Mononuclear cell (primary cell): Measurements from ENCODE around the gene QSOX1. TPM values are rescaled to one million over a fixed set of nuclear protein-coding genes. Genes with fewer than 3 reads are reported as not detected.

Experiments
- H3K27me3 ChIP-seq: 2 replicates; pipeline ENCODE4 v1.6.0; 2011; ENCODE audit warnings: low read length, control low read depth; ENCODE audit not compliant: insufficient read depth
- H3K4me1 ChIP-seq: 2 replicates; pipeline ENCODE4 v1.5.1; 2011; ENCODE audit warnings: mild to moderate bottlenecking, low read length, control low read depth; ENCODE audit not compliant: insufficient read depth
- H3K4me3 ChIP-seq: 2 replicates; pipeline ENCODE4 v1.5.1; 2011; ENCODE audit warnings: mild to moderate bottlenecking, low read length, moderate library complexity
- H3K9me3 ChIP-seq: 2 replicates; pipeline ENCODE4 v1.5.1; 2011; ENCODE audit warnings: low read depth, mild to moderate bottlenecking, control low read depth, low read length
- total RNA-seq: library from RNA; depleted of rRNA; stranded (reverse); fragments of >200 nt; gene quantifications from one replicate; pipeline ENCODE4 v1.2.3, GENCODE V29; 2012

QSOX1 gene
- total RNA-seq, 1 donor = 56.0 TPM

- H3K27me3 ChIP-seq = no peaks in the 10 kb centered on the region
- no peaks in the 10 kb centered on the region for H3K9me3 ChIP-seq
- no peak overlapping the region for H3K4me3 ChIP-seq
- H3K4me1 ChIP-seq = peaks cover 16% of the 10 kb centered on the region
Measured at GRCh38 chr1:180186831-180187230, 32.2 kb downstream of the QSOX1 start.

DNA sequence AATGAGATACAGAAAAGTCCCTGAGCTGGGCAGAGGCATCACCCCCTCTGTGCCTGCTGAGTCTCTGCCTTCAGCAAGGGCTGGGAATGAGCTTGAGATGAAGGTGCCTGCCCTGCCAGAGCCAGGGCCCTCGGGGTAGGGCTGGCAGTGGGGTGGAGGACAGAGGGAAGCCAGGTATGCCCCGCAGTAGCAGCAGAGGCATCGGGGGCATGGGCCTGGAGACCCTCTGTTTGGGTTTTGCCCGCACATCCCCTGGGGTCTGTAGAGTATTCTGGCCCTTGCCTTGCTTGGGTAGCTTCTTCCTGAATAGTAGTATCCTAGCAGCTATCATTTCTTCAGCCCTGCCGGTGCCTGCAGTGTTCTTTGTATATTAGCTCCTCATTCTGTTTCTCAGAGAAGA, 33.0 kb downstream of the QSOX1 start:
- no peak overlapping the region for H3K4me3 ChIP-seq
- no peaks in the 10 kb centered on the region for H3K9me3 ChIP-seq
- H3K27me3 ChIP-seq = no peaks in the 10 kb centered on the region
- peaks cover 17% of the 10 kb centered on the region for H3K4me1 ChIP-seq

DNA sequence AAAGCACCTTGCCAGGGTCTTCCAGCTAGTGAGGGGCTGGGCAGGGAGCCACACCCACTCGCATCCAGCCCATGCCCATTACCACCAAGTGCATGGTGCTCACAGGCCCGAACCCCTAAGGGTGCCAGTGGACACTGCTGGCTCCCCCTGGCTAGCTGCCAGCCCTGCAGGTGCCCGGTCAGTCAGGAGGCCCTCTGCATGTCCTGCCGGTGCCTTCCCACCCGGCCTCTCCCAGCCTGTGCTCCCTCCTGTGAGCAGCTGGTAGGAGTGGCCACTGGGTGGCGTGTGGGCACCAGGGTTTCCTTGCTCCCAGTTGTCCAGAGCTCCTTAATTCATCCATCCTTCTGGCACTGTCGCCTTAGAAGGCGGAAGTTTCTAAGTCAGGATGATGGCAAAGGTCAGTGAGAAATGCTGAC, 33.4 kb downstream of the QSOX1 start:
- Histone ChIP-seq H3K27me3 (no peaks in the 10 kb centered on the region), H3K4me1 (peaks cover 17% of the 10 kb centered on the region), H3K4me3 (no peak overlapping the region), H3K9me3 (no peaks in the 10 kb centered on the region)

DNA sequence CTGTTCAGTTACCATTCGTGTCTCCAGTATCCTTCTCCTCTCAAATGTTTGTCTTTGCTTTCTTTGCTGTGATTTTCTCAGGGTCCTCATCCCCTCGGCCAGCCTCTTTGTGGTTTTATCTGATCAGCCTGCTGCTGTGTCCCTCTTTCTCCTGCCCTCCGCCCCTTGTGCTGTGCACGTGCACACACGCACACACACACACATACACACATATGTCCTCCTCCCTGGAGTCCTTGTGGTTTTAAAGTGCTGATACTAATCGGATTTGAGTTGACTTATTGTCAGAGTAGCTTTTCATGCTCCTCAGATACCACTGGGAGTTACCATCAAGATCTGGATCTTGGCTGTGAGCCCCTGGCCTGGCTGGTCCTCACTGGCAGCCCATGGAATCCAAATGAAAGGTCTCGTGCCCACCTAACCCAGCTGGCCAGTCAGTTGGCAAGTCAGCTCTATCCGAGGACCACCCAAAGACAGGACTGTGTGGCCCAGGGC, 34.1 kb downstream of the QSOX1 start:
- Histone ChIP-seq H3K4me3 (no peak overlapping the region), H3K9me3 (no peaks in the 10 kb centered on the region), H3K27me3 (no peaks in the 10 kb centered on the region), H3K4me1 (peaks cover 17% of the 10 kb centered on the region)

DNA sequence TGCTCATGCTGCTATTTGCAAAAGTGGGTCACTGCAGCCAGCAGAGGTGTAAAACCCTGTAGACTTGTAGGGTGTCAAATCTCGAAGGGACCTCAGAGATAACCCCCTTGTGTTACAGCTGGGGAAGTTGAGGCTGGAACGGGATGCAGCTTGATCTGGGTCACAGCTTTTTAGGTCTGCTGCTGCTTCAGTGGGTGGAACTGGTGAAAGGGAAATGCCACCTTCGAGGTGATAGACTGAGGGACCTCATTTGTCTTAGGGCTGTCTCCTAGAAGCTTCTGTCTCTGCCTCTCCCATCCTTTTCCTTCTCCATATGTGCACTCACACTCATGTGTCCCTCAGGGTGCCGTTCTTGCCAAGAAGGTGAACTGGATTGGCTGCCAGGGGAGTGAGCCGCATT, 35.4 kb downstream of the QSOX1 start:
- Histone ChIP-seq H3K4me3 (no peak overlapping the region), H3K4me1 (peaks cover 17% of the 10 kb centered on the region)

DNA sequence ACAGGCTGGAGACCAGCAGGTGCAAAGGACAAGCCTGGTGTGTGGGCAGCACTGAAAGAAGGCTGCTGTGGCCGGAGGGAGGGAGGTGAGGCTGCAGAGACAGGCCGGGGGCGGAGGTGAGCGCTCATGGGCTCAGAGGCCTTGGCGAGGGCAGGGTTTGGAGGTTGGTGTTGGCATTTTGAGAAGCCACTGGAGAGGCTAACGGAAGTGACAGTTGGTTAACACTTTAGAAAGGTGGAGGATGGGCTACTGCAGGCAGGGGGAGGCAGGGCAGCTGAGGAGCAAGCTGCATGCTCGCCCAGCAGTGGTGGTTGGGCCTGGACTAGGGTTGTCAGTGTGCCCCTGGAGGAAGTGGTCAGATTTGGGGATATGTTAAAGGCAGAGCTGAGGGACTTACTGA, 37.5 kb downstream of the QSOX1 start:
- H3K4me1 ChIP-seq = peaks cover 17% of the 10 kb centered on the region
- H3K27me3 ChIP-seq = no peaks in the 10 kb centered on the region
- H3K4me3 ChIP-seq = no peak overlapping the region
- H3K9me3 ChIP-seq = no peaks in the 10 kb centered on the region

More for the DNA sequence above, 35.4 kb downstream of the QSOX1 start:
- Histone ChIP-seq H3K9me3 (no peaks in the 10 kb centered on the region), H3K27me3 (no peaks in the 10 kb centered on the region)

GRCh38 chr1:180193141-180194047, 38.7 kb downstream of the QSOX1 start:
- Histone ChIP-seq H3K4me1 (peaks cover 17% of the 10 kb centered on the region), H3K27me3 (no peaks in the 10 kb centered on the region), H3K9me3 (no peaks in the 10 kb centered on the region), H3K4me3 (no peak overlapping the region)

DNA sequence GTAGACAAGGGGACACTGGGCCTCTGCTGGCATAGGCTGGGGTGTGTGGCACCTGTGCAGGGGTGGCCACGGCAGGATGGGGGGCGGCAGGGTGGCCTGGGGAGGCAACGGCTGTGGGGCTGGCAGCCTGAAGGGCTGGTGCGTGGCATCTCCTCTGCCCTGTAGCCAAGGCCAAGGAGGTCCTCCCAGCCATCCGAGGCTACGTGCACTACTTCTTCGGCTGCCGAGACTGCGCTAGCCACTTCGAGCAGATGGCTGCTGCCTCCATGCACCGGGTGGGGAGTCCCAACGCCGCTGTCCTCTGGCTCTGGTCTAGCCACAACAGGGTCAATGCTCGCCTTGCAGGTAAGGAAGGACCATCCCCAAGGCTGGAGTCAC, 39.4 kb downstream of the QSOX1 start:
- Histone ChIP-seq H3K9me3 (no peaks in the 10 kb centered on the region), H3K27me3 (no peaks in the 10 kb centered on the region), H3K4me3 (no peak overlapping the region), H3K4me1 (peaks cover 17% of the 10 kb centered on the region)

- no peaks in the 10 kb centered on the region for H3K9me3 ChIP-seq
- peaks cover 17% of the 10 kb centered on the region for H3K4me1 ChIP-seq
- no peaks in the 10 kb centered on the region for H3K27me3 ChIP-seq
Measured at GRCh38 chr1:180194546-180195207, 40.0 kb downstream of the QSOX1 start.

GRCh38 chr1:180195401-180195800, 40.7 kb downstream of the QSOX1 start:
- Histone ChIP-seq H3K27me3 (no peaks in the 10 kb centered on the region), H3K4me1 (peaks cover 14% of the 10 kb centered on the region), H3K4me3 (no peak overlapping the region), H3K9me3 (no peaks in the 10 kb centered on the region)

More at GRCh38 chr1:180194546-180195207, 40.0 kb downstream of the QSOX1 start:
- H3K4me3 ChIP-seq = no peak overlapping the region

DNA sequence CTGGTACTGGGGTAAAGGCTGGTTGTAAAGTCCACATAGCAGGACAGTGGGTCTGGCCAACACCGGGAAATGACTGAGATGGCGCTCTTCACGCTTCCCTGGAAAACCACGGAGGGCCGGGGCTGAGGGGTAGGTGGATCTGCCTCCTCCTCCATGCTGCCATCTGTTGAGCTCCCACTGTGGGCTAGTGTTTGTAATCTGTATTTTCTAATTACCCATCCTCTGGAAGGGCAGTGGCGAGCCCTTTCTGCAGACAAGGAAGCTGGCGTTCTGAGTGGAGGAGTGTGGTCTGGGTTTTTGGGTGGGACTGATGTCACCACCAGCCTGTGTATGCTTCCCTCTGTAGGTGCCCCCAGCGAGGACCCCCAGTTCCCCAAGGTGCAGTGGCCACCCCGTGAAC, 41.2 kb downstream of the QSOX1 start:
- Histone ChIP-seq H3K27me3 (no peaks in the 10 kb centered on the region), H3K4me1 (peaks cover 11% of the 10 kb centered on the region), H3K4me3 (no peak overlapping the region), H3K9me3 (no peaks in the 10 kb centered on the region)

DNA sequence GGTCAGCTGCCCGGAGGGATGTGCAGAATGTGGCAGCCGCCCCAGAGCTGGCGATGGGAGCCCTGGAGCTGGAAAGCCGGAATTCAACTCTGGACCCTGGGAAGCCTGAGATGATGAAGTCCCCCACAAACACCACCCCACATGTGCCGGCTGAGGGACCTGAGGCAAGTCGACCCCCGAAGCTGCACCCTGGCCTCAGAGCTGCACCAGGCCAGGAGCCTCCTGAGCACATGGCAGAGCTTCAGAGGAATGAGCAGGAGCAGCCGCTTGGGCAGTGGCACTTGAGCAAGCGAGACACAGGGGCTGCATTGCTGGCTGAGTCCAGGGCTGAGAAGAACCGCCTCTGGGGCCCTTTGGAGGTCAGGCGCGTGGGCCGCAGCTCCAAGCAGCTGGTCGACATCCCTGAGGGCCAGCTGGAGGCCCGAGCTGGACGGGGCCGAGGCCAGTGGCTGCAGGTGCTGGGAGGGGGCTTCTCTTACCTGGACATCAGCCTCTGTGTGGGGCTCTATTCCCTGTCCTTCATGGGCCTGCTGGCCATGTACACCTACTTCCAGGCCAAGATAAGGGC, 41.9 kb downstream of the QSOX1 start:
- no peak overlapping the region for H3K4me3 ChIP-seq

GRCh38 chr1:180197231-180197630, 42.6 kb downstream of the QSOX1 start:
- Histone ChIP-seq H3K27me3 (no peaks in the 10 kb centered on the region), H3K4me1 (no peaks in the 10 kb centered on the region), H3K9me3 (no peaks in the 10 kb centered on the region), H3K4me3 (no peak overlapping the region)

More for the DNA sequence above, 41.9 kb downstream of the QSOX1 start:
- peaks cover 5% of the 10 kb centered on the region for H3K4me1 ChIP-seq
- H3K9me3 ChIP-seq = no peaks in the 10 kb centered on the region
- no peaks in the 10 kb centered on the region for H3K27me3 ChIP-seq

DNA sequence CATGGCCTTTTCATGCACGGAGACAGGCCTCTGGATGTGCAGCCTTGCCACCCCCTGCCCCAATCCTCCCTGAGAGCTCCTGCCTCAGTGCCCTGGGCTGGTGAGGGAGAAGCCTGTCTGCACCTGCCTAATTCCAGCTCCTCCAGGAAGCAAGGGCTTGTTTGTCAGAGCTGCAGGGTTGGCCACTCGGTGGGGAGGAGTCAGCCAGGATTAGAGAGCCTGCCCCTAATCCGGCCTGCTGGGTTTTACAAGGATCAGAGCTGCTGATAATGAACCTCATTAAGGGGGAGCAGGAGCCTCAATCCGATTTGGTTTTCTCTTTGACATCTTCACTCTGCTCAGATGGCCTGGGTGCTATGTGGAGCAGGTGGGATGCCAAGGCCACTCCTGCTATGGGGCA, 43.5 kb downstream of the QSOX1 start:
- Histone ChIP-seq H3K4me1 (no peaks in the 10 kb centered on the region), H3K27me3 (no peaks in the 10 kb centered on the region), H3K4me3 (no peak overlapping the region), H3K9me3 (no peaks in the 10 kb centered on the region)

GRCh38 chr1:180198611-180199010, 43.9 kb downstream of the QSOX1 start:
- Histone ChIP-seq H3K27me3 (no peaks in the 10 kb centered on the region), H3K9me3 (no peaks in the 10 kb centered on the region)

More at GRCh38 chr1:180198611-180199010, 43.9 kb downstream of the QSOX1 start:
- H3K4me1 ChIP-seq = no peaks in the 10 kb centered on the region
- no peak overlapping the region for H3K4me3 ChIP-seq
